Ovary (tissue), 3 donors: ENCODE measurements around the gene EPHB1.

Experiments
- POLR2A ChIP-seq: fragments of 450-650 bp; IDR thresholded peaks from one replicate; pipeline ENCODE4 v1.6.1; 2017; ENCODE audit warnings: antibody characterized with exemption, mild to moderate bottlenecking, moderate library complexity
- TF ChIP-seq, protein P1 (sequence below), 3 donors: fragments of 450-650 bp in 2 of 3; fragments of 200-600 bp in 1 of 3; IDR thresholded peaks; one replicate each; pipeline versions ENCODE4 v1.5.1 to v1.8.0; 2016 to 2022; ENCODE audit warnings: antibody characterized with exemption in 3 of 3, mild to moderate bottlenecking in 1 of 3
- donor health status: DM: no; HTN: no; CAD: no.

GRCh38 chr3:135190658-135191057 lies 395.6 kb downstream of the EPHB1 start:
- TF ChIP-seq, protein P1, sequence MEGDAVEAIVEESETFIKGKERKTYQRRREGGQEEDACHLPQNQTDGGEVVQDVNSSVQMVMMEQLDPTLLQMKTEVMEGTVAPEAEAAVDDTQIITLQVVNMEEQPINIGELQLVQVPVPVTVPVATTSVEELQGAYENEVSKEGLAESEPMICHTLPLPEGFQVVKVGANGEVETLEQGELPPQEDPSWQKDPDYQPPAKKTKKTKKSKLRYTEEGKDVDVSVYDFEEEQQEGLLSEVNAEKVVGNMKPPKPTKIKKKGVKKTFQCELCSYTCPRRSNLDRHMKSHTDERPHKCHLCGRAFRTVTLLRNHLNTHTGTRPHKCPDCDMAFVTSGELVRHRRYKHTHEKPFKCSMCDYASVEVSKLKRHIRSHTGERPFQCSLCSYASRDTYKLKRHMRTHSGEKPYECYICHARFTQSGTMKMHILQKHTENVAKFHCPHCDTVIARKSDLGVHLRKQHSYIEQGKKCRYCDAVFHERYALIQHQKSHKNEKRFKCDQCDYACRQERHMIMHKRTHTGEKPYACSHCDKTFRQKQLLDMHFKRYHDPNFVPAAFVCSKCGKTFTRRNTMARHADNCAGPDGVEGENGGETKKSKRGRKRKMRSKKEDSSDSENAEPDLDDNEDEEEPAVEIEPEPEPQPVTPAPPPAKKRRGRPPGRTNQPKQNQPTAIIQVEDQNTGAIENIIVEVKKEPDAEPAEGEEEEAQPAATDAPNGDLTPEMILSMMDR (IDR thresholded peaks at IDR 0.05) = no peak
- TF ChIP-seq POLR2A = no peak
